Measurements from ENCODE around the gene SNED1.

GRCh38 chr2:240966457-240966905 lies 31.9 kb upstream of the SNED1 start:
- no peak for TF ChIP-seq CTCF (conservative IDR thresholded peaks at IDR 0.05; ENCODE audit: low read length)
- no peak for TF ChIP-seq EZH2phosphoT487 (IDR thresholded peaks at IDR 0.05; ENCODE audit: borderline replicate concordance)

All from Loucy (cell line).